GM21390 (cell line): ENCODE measurements around the gene TRIM46.
"Not testable (repeated sequence)": the region's sequence is repeated elsewhere in the genome, so short reads cannot be mapped to it uniquely, and the experiment has no call there.

ENCODE experiments used
- ATAC-seq: cut with Tn5 transposase; IDR thresholded peaks from one replicate; pipeline ENCODE4 v1.9.1; 2021; ENCODE audit not compliant: unreplicated experiment

TRIM46 gene

GRCh38 chr1:155136748-155137147 lies 36.9 kb upstream of the TRIM46 start:
- no peak for ATAC-seq

GRCh38 chr1:155137154-155137949 lies 36.3 kb upstream of the TRIM46 start:
- no peak for ATAC-seq

DNA sequence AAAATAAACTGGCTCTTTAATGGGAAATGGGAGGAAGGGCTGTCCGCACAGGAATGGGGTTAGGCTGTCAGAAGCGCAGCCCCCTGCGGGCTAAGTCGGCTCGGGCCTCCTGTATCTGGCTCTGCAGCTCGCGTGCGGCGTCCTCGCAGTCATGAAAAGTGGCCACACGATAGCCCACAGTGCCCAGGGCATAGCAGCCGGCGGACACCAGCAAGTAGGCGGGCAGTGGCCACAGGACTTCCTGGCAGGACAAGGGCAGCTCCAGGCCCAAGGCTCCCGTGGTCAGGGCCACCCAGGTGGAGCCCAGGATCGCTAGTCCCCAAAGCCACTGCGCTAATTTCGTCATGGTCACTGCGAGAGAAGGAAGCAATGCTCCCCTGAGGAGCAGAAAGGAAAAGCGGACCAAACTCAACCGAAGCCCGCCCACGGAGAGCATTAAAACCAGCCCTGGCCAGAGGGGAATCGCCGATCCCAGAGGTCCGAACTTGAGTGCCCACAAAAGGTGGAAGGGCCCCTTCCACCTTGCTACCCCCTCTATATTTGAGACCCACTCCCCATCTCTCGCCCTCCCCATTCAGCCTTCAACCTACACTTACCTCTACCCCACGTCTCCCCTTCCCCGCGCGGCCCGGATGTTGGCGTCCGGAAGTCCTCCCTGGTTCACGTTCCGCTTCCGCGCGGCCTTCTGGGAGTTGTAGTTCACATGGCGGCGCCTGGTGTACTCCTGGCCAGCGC lies 33.6 kb upstream of the TRIM46 start, which contains the start of gene DPM3:
Gene DPM3 (minus strand): TSS at position 637 of the 735 bp plus-strand sequence. CDS start 291 bp downstream, at position 346.
- ATAC-seq: peak; percentile 56

GRCh38 chr1:155140630-155140953 lies 33.1 kb upstream of the TRIM46 start:
- ATAC-seq: no peak

DNA sequence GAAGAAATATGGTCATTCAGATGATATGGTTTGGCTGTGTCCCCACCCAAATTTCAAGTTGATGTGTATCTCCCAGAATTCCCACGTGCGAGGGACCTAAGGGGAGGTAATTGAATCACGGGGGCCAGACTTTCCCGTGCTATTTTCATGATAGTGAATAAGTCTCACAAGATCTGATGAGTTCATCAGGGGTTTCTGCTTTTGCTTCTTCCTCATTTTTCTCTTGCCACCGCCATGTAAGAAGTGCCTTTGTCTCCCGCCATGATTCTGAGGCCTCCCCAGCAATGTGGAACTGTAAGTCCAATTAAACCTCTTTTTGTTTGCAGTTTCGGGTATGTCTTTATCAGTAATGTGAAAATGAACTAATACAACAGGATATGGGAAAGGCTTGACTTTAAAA lies 31.9 kb upstream of the TRIM46 start:
- ATAC-seq: no peak

- ATAC-seq: no peak
Measured at GRCh38 chr1:155145491-155145890, 28.2 kb upstream of the TRIM46 start.

- ATAC-seq: not testable (repeated sequence)
Measured at GRCh38 chr1:155155996-155156643, 17.5 kb upstream of the TRIM46 start.

DNA sequence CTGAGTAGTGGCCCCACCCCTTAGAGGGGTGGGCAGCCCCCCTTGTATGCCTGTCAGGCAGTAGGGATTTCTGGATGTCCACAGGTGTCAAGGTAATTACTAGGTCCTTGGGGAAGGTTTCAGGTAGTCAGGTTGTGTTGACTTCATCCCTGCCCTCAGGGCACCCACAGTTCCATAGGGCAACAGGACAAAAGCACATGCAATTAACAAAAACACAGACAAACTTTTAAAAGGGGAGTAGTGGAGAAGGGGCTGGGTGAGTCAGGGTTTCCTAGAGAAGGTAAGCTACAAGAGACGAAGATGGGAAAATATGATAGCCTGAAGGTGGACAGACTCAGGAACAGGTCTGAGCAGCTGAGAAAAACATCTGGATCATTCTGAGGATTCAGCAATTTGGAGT lies 14.7 kb upstream of the TRIM46 start:
- no peak for ATAC-seq

DNA sequence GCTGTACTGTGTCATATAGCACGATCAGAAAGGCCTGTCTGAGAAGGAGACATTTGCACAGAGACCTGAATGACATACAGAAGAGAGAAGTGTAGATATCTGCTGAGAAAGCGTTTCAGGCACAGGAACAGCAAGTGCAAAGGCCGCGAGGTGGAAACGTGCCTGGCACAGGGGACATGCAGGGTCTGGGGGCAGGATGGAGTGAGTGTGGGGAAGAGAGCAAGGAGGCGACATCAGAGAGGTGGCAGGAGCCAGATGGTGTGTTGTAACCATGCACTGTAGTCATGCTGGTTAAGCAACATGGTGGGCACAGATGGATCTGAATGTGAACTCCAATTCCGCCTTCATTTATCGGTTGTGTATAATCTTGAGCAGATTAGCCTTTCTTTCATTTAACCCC lies 13.5 kb upstream of the TRIM46 start:
- no peak for ATAC-seq

DNA sequence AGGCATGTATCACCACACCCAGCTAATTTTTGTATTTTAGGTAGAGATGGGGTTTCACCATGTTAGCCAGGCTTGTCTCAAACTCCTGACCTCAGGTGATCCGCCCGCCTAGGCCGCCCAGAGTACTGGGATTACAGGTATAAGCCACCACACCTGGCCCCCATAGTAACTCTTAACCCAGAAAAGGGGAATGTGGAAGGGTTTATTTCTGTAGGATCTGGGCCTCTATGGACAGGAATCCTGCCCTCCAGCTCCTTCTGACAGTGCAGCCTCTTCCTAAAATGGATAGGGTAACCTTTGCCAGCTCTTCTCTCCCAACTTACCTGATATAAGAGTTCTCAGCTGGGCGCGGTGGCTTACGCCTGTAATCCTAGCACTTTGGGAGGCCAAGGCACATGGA lies 11.0 kb upstream of the TRIM46 start:
- not testable (repeated sequence) for ATAC-seq

GRCh38 chr1:155163785-155164184 lies 9.9 kb upstream of the TRIM46 start:
- not testable (repeated sequence) for ATAC-seq

GRCh38 chr1:155164625-155165024 lies 9.0 kb upstream of the TRIM46 start:
- not testable (repeated sequence) for ATAC-seq

DNA sequence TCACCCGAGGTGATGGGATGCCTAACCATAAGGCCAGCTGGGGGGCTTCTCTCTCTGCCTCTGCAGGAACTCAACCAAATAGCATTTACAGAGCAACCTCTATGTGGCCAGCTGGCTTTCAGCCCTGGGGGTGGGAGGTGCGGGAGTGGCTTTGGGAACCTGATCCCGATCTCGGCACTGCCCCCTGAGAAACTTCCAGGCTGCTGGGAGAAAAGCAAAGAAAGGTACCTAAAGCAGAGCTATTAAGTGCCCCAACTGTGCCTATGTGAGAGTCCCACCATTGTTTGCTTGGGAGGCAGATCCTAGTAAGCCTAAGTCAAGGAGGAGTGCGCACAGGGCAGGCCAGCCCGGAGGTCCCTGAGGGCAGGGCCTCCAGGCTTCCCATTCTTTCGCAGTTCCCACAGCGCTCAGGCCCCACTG lies 7.6 kb upstream of the TRIM46 start:
- ATAC-seq: no peak

DNA sequence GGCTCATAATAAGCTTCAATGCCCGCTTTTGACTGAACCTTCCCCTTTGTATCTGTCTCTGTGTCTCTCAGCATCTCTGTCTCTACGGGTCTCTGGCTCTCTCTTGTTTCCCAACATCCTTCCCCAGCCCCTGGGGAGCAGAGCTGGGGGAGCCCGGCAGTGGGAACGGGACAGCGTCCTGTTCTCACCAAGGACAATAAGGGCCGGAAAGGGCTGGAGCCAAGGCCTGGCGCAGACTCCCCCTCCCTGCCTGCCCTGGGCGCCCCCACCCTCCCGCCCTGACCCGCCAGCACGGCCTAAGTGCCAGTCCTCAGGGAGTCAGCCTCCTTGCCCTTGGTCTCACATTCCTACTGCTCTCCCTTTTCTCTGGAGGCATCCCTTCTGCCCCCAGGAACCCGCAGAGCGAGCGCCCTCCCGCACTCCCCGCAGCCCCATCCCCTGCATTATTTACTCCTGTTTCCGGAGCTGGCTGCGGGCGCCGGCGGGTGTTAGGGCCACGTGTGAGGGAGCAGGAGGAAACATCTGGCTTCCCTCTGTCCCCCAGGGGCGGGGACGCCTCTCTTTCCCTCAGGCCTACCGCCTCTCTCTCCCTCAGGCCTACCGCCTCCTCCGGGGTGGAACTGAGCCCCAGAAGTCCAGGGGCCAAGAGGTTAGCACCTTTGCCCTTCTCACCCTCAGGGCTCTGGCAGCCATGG lies 7.0 kb upstream of the TRIM46 start:
- ATAC-seq: no peak

- ATAC-seq: no peak
Measured at GRCh38 chr1:155167166-155168104, 6.2 kb upstream of the TRIM46 start.

- ATAC-seq: not testable (repeated sequence)
Measured at GRCh38 chr1:155168105-155168445, 5.6 kb upstream of the TRIM46 start.

- ATAC-seq: no peak
Measured at GRCh38 chr1:155168456-155169210, 5.0 kb upstream of the TRIM46 start.

DNA sequence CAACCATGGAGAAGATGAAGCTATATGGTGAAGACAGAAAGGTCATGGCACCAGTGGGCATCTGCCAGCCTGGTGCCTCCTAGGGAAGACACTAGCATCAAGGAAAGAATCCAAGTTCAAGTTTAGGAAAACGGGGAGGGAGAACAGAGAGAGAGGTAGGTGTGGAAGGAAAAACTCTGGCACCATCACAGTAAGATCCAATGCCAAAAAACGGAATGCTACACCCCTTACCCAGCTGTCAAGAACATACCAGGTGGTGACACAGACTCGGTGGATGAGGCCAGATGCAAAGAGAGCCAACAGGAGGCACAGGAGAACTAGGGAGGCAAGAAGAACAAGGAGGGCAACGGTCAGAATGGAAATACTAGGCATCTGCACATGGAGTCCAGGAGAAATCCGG lies 4.1 kb upstream of the TRIM46 start:
- ATAC-seq: no peak

DNA sequence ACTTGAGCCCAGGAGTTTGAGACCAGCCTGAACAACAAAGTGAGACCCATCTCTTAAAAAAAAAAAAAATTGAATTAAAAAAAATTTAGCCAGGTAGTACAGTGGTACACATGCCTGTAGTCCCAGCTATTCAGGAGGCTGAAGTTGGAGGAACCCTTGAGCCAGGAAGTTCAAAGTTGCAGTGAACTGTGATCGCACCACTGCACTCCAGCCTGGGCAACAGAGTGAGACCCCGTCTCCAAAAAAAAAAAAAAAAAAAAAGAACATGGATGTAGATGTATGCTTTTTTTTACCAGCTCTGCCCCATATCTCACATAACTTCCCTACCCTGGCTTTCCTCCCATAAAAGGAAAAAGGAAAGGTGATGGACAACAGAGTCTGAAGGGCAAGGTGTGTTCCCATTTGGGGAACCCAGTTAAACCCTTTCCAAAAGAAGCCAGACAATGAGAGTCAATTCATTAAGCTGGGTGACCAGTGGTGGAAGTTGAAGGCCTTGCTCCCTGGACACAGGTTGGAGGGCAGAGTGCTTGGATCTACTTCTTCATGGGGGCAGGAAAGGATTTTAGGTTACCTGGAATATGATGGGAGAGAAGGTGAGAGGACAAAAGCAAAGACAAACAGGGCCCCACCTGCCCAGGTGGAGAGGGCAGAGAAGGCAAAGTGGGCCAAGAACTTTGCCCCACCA lies 3.4 kb upstream of the TRIM46 start:
- ATAC-seq: no peak
